Astrocyte of the spinal cord (primary cell): ENCODE results near the gene ZNF324B.
A peak's percentile ranks its signal among the peaks of the same experiment; 100 is the strongest.
"Not testable (repeated sequence)": the region's sequence is repeated elsewhere in the genome, so short reads cannot be mapped to it uniquely, and the experiment has no call there.

Source experiments
- DNase-seq: peaks from one replicate; pipeline ENCODE4 v3.0.0; 2011; ENCODE audit warnings: low read depth, low spot score
- H3K4me3 ChIP-seq: 2 replicates; pipeline ENCODE4 v1.5.1; 2011; ENCODE audit warnings: low read depth, mild to moderate bottlenecking, low read length, moderate library complexity
- in situ Hi-C: cut with HindIII; loops from 2 replicates; pipeline ENCODE4 v1.10.0; 2017; ENCODE audit warnings: low sequenced_read_pairs
- TF ChIP-seq, protein P1 (sequence below): IDR thresholded peaks from 2 replicates; pipeline ENCODE4 v1.5.1; 2012; ENCODE audit warnings: low read depth, mild to moderate bottlenecking, low read length, inconsistent platforms

ZNF324B gene

GRCh38 chr19:58451358-58452101 is at the start of gene ZNF324B:
Gene ZNF324B (plus strand): TSS chr19:58451622. CDS start chr19:58453702, 2,080 bp downstream.
- peak; percentile 94 for DNase-seq
- H3K4me3 ChIP-seq = peak within 1 kb of the TSS; percentile 63
- in situ Hi-C loops = no loop called here
- TF ChIP-seq, protein P1, sequence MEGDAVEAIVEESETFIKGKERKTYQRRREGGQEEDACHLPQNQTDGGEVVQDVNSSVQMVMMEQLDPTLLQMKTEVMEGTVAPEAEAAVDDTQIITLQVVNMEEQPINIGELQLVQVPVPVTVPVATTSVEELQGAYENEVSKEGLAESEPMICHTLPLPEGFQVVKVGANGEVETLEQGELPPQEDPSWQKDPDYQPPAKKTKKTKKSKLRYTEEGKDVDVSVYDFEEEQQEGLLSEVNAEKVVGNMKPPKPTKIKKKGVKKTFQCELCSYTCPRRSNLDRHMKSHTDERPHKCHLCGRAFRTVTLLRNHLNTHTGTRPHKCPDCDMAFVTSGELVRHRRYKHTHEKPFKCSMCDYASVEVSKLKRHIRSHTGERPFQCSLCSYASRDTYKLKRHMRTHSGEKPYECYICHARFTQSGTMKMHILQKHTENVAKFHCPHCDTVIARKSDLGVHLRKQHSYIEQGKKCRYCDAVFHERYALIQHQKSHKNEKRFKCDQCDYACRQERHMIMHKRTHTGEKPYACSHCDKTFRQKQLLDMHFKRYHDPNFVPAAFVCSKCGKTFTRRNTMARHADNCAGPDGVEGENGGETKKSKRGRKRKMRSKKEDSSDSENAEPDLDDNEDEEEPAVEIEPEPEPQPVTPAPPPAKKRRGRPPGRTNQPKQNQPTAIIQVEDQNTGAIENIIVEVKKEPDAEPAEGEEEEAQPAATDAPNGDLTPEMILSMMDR = no peak

- in situ Hi-C loops = no loop called here
- no peak for DNase-seq
These were observed 49.5 kb upstream of the ZNF324B start for GRCh38 chr19:58401840-58402421.

GRCh38 chr19:58403920-58404478 is 47.4 kb upstream of the ZNF324B start:
- in situ Hi-C loops, H3K4me3 ChIP-seq, DNase-seq: not testable (repeated sequence)

More at GRCh38 chr19:58401840-58402421, 49.5 kb upstream of the ZNF324B start:
- H3K4me3 ChIP-seq = peak overlapping the region; percentile 69
- TF ChIP-seq, protein P1 = no peak

GRCh38 chr19:58406818-58407657 is 44.4 kb upstream of the ZNF324B start:
- TF ChIP-seq, protein P1 = peak; percentile 42
- H3K4me3 ChIP-seq = peak overlapping the region; percentile 89
- in situ Hi-C loops = no loop called here
- no peak for DNase-seq

DNA sequence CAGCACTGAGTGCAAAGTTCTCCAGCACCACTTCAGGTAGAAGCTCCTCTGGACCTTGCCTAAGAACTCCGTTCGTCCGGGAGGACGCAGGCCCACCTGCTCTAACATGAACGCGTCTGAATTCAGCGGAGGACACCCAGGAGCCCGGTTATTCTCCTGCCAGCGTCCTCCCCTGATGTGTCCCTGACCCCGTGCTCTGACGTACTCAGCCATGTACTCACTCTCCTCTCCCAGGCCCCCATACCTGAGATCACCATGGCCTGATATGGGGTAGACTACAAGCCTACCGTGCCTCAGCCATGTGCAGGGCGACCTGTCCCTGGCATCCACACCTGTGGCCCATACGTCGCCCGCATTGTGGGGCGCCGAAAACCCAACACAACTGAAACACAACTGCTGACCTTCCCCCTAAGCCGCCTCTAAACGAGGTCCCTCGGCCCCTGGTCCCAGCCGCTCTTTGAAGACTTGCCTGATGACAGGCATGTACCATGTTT is 43.7 kb upstream of the ZNF324B start:
- DNase-seq = no peak
- TF ChIP-seq, protein P1 = no peak
- peak overlapping the region; percentile 89 for H3K4me3 ChIP-seq
- in situ Hi-C loops = no loop called here

DNA sequence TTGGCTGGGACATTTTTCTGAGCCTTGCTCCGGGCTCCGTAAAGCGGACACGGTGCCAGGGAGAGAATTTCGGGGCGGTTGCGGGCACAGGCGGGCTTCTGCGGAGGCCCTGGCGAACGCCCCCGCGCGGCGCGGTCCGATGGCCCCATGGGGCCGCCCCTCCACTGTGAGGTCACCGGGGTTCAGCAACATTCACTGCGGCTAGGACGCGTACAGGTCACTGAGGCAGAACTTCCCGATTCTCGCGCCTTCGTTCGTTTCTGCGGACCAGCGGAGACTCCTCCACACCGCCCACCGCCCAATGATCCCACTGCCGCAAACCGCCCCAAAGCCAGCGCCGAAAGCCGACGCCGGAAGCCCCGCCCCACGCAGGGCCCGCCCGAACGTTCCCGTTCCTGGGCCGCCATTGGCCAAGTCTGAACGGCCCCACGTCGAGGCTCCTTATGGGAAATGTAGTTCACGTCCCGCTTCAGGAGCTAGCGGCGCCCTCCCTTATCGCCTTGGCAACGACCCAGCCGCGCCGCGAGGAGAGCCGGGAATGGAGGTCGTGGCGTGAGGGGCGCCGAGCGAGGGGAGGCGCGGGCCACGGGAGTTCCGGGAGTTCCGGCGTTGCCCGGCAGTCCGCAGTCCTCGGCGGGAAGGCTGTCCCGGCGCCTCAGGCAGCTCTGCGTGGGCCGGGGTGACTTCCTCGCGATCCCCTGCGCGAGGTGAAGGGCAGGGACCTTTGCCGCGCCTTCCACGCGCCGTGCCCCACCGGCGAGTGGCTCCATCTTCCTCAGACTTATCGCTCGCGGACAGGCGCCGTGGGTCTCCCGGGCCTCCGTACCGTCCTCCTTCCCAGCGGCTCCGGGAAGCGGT is 43.0 kb upstream of the ZNF324B start, which contains the start of gene ZNF584:
Gene ZNF584 (plus strand): TSS at position 498 of the 858 bp plus-strand sequence. CDS start 499 bp downstream, outside the sequence.
- in situ Hi-C loops = no loop called here
- TF ChIP-seq, protein P1 = peak; percentile 23
- H3K4me3 ChIP-seq = peak within 1 kb of the TSS; percentile 89
- peak; percentile 95 for DNase-seq
